Parathyroid adenoma (tissue), 2 donors: ENCODE data around the gene IFI6.

Source experiments
- H2AFZ ChIP-seq: fragments of 300-600 bp; sonication (generic); one replicate; pipeline ENCODE4 v1.7.0; 2017; ENCODE audit warnings: antibody characterized with exemption, mild to moderate bottlenecking
- H3K27ac ChIP-seq: fragments of 300-600 bp; sonication (generic); one replicate; pipeline ENCODE4 v1.7.0; 2017
- H3K27me3 ChIP-seq: fragments of 300-600 bp; sonication (generic); one replicate; pipeline ENCODE4 v1.7.0; 2017; ENCODE audit warnings: low read length; ENCODE audit not compliant: control insufficient read depth, insufficient read depth
- H3K36me3 ChIP-seq: fragments of 300-600 bp; sonication (generic); one replicate; pipeline ENCODE4 v1.7.0; 2017; ENCODE audit warnings: low read length; ENCODE audit not compliant: control insufficient read depth, insufficient read depth
- H3K4me1 ChIP-seq: fragments of 300-600 bp; sonication (generic); one replicate; pipeline ENCODE4 v1.7.0; 2017; ENCODE audit warnings: control low read depth
- H3K4me2 ChIP-seq: fragments of 300-600 bp; sonication (generic); one replicate; pipeline ENCODE4 v1.7.0; 2017; ENCODE audit warnings: low read length
- H3K4me3 ChIP-seq: fragments of 300-600 bp; sonication (generic); one replicate; pipeline ENCODE4 v1.7.0; 2017; ENCODE audit warnings: low read depth, low read length
- H3K79me2 ChIP-seq: fragments of 300-600 bp; sonication (generic); one replicate; pipeline ENCODE4 v1.7.0; 2017; ENCODE audit warnings: control low read depth
- H3K9ac ChIP-seq: fragments of 300-600 bp; sonication (generic); one replicate; pipeline ENCODE4 v1.7.0; 2017; ENCODE audit warnings: mild to moderate bottlenecking
- H3K9me3 ChIP-seq: fragments of 300-600 bp; sonication (generic); one replicate; pipeline ENCODE4 v1.7.0; 2017; ENCODE audit warnings: low read length; ENCODE audit not compliant: control insufficient read depth
- CTCF ChIP-seq: fragments of 300-600 bp; sonication (generic); IDR thresholded peaks from one replicate; pipeline ENCODE4 v1.7.0; 2017; ENCODE audit warnings: antibody characterized with exemption, mild to moderate bottlenecking
- donor health status: primary hyperparathyroidism.

Gene IFI6

GRCh38 chr1:27626031-27626935 is 45.7 kb downstream of the IFI6 start:
- H3K27me3 ChIP-seq, result no peaks in the 10 kb centered on the region
- no peaks in the 10 kb centered on the region for H3K9me3 ChIP-seq
- no peak overlapping the region for H3K9ac ChIP-seq
- H3K4me3 ChIP-seq, result no peak overlapping the region
- no peak overlapping the region for H3K4me2 ChIP-seq
- no peaks in the 10 kb centered on the region for H3K36me3 ChIP-seq
- H3K27ac ChIP-seq, result no peak overlapping the region
- H3K79me2 ChIP-seq, result no peaks in the 10 kb centered on the region
- TF ChIP-seq CTCF, result no peak
- H3K4me1 ChIP-seq, result peaks cover 3% of the 10 kb centered on the region
- H2AFZ ChIP-seq, result no peak overlapping the region

- TF ChIP-seq CTCF, result no peak
- H3K79me2 ChIP-seq, result no peaks in the 10 kb centered on the region
- no peak overlapping the region for H3K27ac ChIP-seq
- H3K4me3 ChIP-seq, result no peak overlapping the region
- H3K9ac ChIP-seq, result no peak overlapping the region
- H2AFZ ChIP-seq, result no peak overlapping the region
- no peaks in the 10 kb centered on the region for H3K27me3 ChIP-seq
- no peaks in the 10 kb centered on the region for H3K9me3 ChIP-seq
- peaks cover 3% of the 10 kb centered on the region for H3K4me1 ChIP-seq
- no peak overlapping the region for H3K4me2 ChIP-seq
- H3K36me3 ChIP-seq, result no peaks in the 10 kb centered on the region
Measured at GRCh38 chr1:27624467-27625178, 47.4 kb downstream of the IFI6 start.

- Histone ChIP-seq H3K36me3 (no peaks in the 10 kb centered on the region), H3K4me3 (no peak overlapping the region), H3K9me3 (no peaks in the 10 kb centered on the region), H3K9ac (no peak overlapping the region), H3K79me2 (no peaks in the 10 kb centered on the region), H3K4me2 (no peak overlapping the region), H2AFZ (no peak overlapping the region), H3K27me3 (no peaks in the 10 kb centered on the region), H3K27ac (no peak overlapping the region), H3K4me1 (peaks cover under 1% of the 10 kb centered on the region)
- TF ChIP-seq CTCF, result no peak
Measured at GRCh38 chr1:27623327-27624212, 48.4 kb downstream of the IFI6 start.

GRCh38 chr1:27622828-27623227 is 49.2 kb downstream of the IFI6 start:
- Histone ChIP-seq H2AFZ (no peak overlapping the region), H3K4me3 (no peak overlapping the region), H3K27me3 (no peaks in the 10 kb centered on the region), H3K79me2 (no peaks in the 10 kb centered on the region), H3K9me3 (no peaks in the 10 kb centered on the region), H3K4me1 (no peaks in the 10 kb centered on the region), H3K9ac (no peak overlapping the region), H3K27ac (no peak overlapping the region), H3K4me2 (no peak overlapping the region), H3K36me3 (no peaks in the 10 kb centered on the region)
- TF ChIP-seq CTCF, result no peak
